DMS 273 (cell line): ENCODE results near the gene RASGRP3.
"Not testable (repeated sequence)": the region's sequence is repeated elsewhere in the genome, so short reads cannot be mapped to it uniquely, and the experiment has no call there.

Experiments used
- DNase-seq: peaks from one replicate; lab custom pipeline; 2025; ENCODE audit not compliant: unreplicated experiment; lab: John Stamatoyannopoulos, UW

Gene RASGRP3

GRCh38 chr2:33457556-33458247, 18.7 kb upstream of the RASGRP3 start:
- DNase-seq: no peak

GRCh38 chr2:33458248-33458819, 18.1 kb upstream of the RASGRP3 start:
- no peak for DNase-seq

DNA sequence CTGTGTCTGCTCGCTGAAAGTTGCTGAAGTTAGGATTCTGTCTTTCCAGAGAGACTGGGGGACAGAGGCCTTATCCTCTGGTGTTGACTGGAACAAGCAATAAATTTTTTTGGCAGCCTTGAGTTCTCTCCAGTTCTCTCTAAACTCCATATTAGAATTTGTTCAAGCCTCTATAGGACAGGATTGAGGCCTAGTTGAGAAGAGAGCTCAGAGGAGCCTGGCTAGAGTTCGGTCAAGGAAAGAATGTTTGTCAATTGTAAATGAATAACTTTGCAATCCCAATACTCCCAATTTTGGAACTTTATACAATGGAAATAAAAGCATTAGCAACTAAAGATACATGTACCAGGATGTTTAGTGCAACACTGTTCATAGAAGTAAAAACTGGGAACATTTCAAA, 16.7 kb upstream of the RASGRP3 start:
- DNase-seq: no peak

DNA sequence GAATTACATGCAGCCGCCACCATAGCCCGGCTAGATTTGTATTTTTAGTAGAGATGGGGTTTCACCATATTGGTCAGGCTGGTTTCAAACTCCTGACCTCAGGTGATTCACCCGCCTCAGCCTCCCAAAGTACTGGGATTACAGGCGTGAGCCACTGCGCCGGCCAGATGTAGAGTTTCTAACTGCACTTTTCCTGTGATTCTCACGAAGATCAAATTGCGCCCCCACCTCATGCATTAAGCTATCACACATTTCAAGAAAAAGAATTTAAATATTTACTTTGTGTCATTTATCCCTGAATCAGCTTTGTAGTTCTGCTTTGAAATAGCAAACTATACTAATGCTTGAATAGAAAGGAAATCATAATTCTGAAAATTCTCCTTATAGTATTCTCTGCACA, 13.9 kb upstream of the RASGRP3 start:
- DNase-seq: not testable (repeated sequence)

DNA sequence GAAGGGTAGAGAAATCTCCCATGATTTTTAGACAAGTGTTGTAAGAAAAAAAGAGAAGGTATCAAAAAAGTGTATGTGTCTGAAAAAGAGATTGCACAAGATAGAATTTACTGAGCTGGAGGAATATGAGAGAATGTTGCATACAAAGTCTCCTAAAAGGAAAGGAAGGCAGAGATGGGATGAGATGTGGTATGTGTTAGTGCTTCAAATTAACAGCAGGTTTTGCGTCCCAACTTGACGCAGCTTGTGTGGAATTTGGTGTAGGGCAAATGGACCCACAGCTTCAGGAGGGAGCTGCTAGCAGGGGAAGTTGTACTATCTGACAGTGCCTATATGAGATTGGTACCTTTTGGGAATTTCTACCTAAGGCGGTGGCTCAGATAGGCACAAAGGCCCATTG, 9.0 kb upstream of the RASGRP3 start:
- no peak for DNase-seq

- no peak for DNase-seq
Measured at GRCh38 chr2:33469238-33469637, 7.2 kb upstream of the RASGRP3 start.

DNA sequence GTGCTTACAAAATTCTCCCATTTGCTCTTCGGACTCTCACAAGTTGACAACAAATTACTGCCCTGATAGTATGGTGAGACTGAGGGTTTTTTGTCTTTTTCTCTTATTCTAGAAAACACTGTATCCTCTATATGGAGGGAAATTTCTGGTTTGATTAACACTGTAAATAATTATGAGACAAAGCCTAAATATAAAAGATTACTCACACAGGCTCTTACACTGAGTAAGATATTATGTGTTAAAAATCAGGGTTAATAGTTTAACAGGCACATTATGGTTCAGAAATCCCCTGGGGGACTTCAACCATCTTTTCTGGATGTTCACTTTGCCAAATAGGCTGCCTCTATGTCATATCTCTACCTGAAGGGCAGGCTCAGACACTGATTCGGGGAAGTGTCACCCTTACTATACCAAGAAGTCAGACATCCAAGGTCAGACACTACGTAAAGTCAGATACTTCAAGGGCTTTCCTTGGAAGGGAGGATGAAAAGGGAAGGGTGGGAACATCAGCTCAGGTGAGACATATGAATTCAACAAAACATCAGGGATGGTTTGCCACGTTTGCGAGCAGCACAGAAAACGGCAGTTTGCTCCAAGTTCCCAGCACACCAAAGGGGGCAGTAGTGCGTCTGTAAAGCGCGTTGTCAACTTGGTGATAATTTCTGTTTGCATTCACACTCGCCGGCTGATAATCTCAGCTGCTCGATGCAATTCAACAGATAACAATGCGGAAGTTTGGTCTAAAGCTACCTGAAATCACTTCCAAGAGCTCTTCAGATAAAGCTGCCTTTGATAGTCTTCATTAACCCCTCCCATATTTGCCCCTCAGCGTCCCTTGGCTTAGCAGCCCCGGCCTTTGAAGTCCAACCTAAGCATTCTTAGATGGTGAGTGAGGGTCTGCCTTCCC, 972 bp upstream of the RASGRP3 start:
- DNase-seq: peak; percentile 94

- DNase-seq: no peak
Measured at GRCh38 chr2:33476793-33477190, 343 bp downstream of the RASGRP3 start.

DNA sequence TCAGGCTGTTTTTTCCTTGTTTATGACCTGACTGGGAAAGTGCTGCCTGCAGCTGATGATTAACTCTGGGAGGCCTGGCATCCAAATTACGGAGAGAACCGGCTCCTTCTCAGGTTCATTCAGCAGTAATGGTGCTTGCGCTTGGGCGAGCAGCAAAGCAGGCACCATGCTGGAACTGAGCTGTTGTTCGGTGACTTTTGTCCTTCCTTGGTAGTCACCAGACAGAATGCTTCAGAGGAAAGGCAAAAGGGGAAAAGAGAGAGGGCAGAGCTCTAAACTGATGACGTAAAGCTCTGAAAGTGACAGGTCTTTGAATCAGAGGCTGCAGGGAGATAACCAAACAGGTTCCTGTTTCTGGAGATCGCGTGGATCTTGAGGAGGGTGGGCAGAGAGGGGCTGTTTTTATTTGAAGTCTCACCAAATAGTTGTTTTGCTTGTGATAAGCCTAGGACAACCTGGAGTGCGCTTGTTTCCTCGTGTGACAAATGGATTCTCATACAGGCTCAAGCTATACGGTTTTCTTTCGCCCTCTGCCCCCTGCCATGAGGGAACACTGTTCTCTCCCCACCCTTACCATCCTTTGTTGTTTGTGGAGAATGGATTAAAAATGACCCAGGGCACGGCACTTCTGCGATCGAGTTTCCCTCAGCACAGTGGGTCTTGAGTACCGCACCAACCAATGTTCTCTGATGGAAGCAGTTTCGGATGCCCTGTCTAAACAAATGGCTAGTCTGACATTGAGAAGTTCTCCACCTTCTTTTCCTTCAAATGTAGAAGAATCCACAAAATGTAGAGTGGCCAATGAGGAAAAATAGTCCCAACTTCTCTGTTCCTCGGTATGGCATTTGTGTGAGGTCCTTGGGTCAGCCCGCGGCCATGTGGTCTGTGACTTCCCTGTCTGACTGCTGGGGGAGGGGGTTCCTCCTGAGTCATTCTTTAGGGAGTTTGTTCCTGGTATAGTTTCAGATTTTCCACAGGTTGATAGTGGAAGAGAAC, 1.3 kb downstream of the RASGRP3 start:
- no peak for DNase-seq

GRCh38 chr2:33478968-33479731, 2.7 kb downstream of the RASGRP3 start:
- no peak for DNase-seq

GRCh38 chr2:33482518-33482917, 6.1 kb downstream of the RASGRP3 start:
- DNase-seq: no peak

GRCh38 chr2:33484042-33484621, 7.7 kb downstream of the RASGRP3 start:
- no peak for DNase-seq

DNA sequence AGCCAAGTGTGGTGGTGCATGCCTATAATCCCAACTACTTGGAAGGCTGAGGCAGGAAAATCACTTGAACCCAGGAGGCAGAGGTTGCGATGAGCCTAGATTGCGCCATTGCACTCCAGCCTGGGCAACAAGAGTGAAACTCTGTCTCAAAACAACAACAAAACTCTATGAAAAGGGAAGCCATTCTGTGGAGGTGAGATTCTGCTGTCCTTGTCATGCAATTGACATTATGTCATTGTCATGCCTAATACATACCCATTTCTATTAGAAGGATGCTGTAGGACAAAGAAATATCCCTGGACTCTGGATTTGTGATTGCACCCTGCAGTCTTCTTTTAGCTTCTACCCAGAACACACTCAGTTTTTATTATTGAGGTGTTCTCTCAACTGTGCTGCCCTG, 8.6 kb downstream of the RASGRP3 start:
- DNase-seq: no peak

DNA sequence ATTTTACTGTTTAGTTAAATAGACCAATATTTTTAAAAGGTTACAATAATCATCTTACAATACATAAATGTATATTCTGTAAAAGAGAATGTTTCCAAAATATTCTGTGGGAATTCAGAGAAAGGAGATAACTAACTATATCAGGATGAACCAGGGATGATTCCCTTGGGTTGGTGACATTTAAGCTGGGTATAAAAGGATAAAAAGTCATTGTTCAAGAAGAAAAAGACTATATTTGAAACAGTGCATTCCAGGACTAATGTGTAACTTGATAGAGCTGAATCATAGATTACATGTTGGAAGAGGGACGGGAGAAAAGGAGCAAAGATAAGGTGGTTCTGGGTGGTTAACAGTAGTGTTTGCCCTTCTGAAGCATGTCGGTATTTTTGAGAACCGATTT, 10.1 kb downstream of the RASGRP3 start:
- DNase-seq: no peak

DNA sequence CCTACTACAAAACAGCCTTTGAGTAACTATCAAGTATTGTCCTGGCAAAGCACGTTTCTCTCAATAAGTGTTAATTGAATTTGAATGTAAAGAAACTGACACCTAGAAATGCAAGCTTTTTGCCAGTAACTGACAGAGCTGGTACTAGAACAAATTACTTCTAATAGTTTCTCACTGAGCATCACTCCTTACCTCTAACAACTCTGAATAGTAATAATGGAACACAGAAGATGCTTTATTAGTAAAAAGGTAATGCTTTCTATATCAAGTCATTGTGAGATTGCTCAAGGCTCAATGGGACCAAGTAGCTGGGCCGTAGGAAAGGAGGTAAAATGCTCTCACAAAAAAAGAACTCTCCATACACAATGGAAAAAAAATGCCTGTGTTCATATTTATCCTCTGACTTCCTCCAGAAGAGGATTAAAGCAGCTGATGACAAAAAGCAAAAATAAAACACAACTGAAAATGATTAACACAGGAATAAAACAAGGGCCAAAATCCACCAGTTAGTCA, 11.8 kb downstream of the RASGRP3 start:
- DNase-seq: no peak

DNA sequence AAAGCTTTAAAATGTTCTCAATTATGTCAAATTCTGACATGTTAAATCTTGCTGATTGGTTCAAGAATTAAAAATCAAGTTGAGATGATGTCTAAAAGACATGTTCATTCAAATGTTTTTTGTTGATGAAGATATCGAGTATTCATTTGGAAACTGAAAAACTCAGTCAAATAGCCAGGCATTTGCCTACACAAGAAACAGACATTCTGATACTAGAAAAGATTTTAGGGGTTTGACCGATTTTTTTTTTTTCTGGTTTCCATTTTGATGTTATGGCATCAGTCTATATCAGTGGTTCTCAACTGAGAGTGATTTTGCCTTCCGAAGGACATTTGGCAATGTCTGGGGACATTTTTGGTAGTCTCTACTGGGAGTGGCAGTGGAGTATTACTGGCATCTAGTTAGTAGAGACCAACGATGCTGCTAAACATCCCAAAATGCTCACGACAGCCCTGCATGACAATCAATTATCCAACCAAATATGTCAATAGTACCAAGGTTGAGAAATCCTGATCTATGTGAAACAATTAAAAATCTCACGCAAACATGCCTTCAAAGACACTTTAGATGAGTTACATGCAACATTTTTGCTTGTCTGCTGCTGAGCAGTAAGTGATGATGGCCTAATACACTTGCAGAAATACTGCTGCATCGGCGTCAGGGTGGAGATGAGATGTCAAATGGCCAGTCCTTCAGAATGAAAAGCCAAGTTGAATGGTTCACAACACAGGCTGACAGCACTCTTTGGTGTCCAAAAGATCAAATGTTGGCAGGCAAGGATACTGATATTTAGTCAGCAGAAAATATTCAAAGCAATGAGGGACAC, 12.5 kb downstream of the RASGRP3 start:
- DNase-seq: no peak

DNA sequence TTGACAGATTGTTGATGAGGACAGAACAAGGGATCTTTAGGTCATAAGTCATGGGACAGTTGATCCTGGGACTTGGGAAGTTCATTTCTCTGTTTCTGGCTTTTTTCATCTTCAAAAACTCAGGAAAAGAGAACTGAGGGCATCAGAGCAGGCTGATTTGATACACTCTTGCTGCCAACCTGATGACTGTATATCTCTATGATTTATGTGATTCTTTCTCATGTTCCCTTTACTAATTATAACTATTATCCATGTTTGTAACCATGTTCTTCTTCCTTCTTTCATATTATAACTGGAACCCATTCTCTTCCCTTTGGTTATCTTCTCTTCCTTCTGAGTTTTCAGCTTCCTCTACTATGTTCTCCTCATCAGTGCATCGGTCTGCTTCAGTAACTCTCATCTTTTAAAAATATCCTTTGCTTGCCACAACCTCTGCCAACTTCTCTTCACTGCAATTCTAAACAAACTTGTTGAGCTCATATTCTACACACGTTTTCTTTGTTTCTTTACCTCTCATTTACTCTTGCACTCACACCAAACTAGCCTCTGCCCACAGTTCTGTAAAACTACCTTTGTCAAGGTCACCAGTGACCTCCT, 13.5 kb downstream of the RASGRP3 start:
- DNase-seq: no peak

GRCh38 chr2:33491441-33492084, 15.1 kb downstream of the RASGRP3 start:
- DNase-seq: peak; percentile 10
